Immature natural killer cell (primary cell): ENCODE data around the gene DYNC1H1. TPM values are rescaled to one million over a fixed set of nuclear protein-coding genes. Genes with fewer than 3 reads are reported as not detected.
"Not testable (repeated sequence)": the region's sequence is repeated elsewhere in the genome, so short reads cannot be mapped to it uniquely, and the experiment has no call there.

Experiments
- DNase-seq, 3 donors: peaks; one replicate each; pipeline ENCODE4 v3.0.0; 2022; ENCODE audit warnings: mixed read lengths in 1 of 3
- H3K27ac Mint-ChIP-seq, 6 donors: one replicate each; pipeline ENCODE4 v1.8.0; 2020; ENCODE audit warnings: mixed read lengths in 6 of 6, mild to moderate bottlenecking in 5 of 6, inconsistent platforms in 4 of 6, moderate library complexity in 3 of 6
- H3K27me3 Mint-ChIP-seq, 3 donors: one replicate each; pipeline ENCODE4 v1.8.0; 2020 to 2021; ENCODE audit warnings: low read depth in 3 of 3, mild to moderate bottlenecking in 3 of 3, mixed read lengths in 3 of 3, moderate library complexity in 3 of 3, inconsistent platforms in 1 of 3
- H3K36me3 Mint-ChIP-seq, 3 donors: one replicate each; pipeline ENCODE4 v1.8.0; 2020; ENCODE audit warnings: mixed read lengths in 3 of 3, inconsistent platforms in 2 of 3, mild to moderate bottlenecking in 2 of 3
- H3K4me1 Mint-ChIP-seq, 2 donors: one replicate each; pipeline ENCODE4 v1.8.0; 2020; ENCODE audit warnings: inconsistent platforms in 2 of 2, mild to moderate bottlenecking in 2 of 2, mixed read lengths in 2 of 2, moderate library complexity in 1 of 2
- H3K4me3 Mint-ChIP-seq, 5 donors: one replicate each; pipeline ENCODE4 v1.8.0; 2020; ENCODE audit warnings: mild to moderate bottlenecking in 5 of 5, mixed read lengths in 5 of 5, inconsistent platforms in 3 of 5, moderate library complexity in 3 of 5
- H3K9me3 Mint-ChIP-seq, 6 donors: one replicate each; pipeline ENCODE4 v1.8.0; 2020; ENCODE audit warnings: mild to moderate bottlenecking in 6 of 6, mixed read lengths in 6 of 6, inconsistent platforms in 4 of 6, moderate library complexity in 3 of 6
- polyA plus RNA-seq, 3 donors: library from polyadenylated mRNA; unstranded; fragments of 300-500 nt; fragmentation: Illumina TruSeq; gene quantifications; one replicate each; pipeline ENCODE4 v1.2.3, GENCODE V29; 2021

Gene DYNC1H1
- polyA plus RNA-seq, 3 donors from 2014 or later, result 15.7 to 78.5 (median 25.5) TPM

GRCh38 chr14:102063808-102064429 is 99.5 kb downstream of the DYNC1H1 start:
- H3K4me1 Mint-ChIP-seq, result peaks cover 0 to 6% of the 10 kb centered on the region in 2 donors
- no peaks in the 10 kb centered on the region for H3K27me3 Mint-ChIP-seq
- H3K9me3 Mint-ChIP-seq, result no peaks in the 10 kb centered on the region
- H3K27ac Mint-ChIP-seq, result no peak overlapping the region
- no peak overlapping the region for H3K4me3 Mint-ChIP-seq
- H3K36me3 Mint-ChIP-seq, result no peaks in the 10 kb centered on the region
- DNase-seq, result no peak

- H3K4me3 Mint-ChIP-seq, H3K27me3 Mint-ChIP-seq, H3K9me3 Mint-ChIP-seq, H3K4me1 Mint-ChIP-seq, H3K27ac Mint-ChIP-seq, H3K36me3 Mint-ChIP-seq, DNase-seq: not testable (repeated sequence)
These were observed 100.2 kb downstream of the DYNC1H1 start for GRCh38 chr14:102064590-102064989.

- no peak overlapping the region for H3K27ac Mint-ChIP-seq
- H3K4me3 Mint-ChIP-seq, result no peak overlapping the region
- no peaks in the 10 kb centered on the region for H3K36me3 Mint-ChIP-seq
- DNase-seq, result no peak
- H3K4me1 Mint-ChIP-seq, result peaks cover 1 to 9% of the 10 kb centered on the region in 2 donors
- no peaks in the 10 kb centered on the region for H3K27me3 Mint-ChIP-seq
- no peaks in the 10 kb centered on the region for H3K9me3 Mint-ChIP-seq
These were observed 101.7 kb downstream of the DYNC1H1 start for GRCh38 chr14:102066041-102066451.

DNA sequence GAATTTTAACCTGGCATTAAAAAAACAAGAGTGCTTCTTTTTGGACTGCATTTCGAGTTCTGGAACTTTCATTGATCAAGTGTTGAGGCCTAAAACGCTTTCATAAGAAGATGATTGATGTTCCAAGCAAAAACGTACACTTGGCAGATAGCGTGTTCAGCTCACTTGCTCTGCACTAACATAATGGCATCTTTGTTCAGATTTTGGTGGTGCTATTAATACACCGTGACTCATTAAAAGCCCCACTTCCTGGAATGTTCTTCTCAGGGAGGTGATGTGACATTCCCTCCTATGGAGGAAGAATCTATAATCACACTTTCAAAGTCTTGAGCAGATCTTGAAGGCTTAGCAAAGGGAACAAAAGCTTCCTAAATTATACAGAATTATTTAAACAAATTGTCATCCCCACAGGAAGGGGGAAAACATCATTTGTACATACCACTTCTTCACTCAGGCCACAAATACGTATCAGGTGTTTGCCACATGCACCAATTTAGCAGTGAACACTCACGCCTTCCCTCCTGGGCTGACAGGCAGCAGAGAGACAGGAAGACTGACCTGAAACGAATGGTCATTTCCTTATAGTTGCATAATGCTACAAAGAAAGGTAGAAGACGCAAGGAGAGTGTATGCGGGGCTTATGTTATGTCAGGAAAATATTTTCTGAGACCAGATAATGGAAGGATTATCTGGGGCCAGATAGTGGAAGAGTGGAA is 107.1 kb downstream of the DYNC1H1 start:
- H3K4me1 Mint-ChIP-seq, result peaks cover 12 to 19% of the 10 kb centered on the region in 2 donors
- H3K9me3 Mint-ChIP-seq, result no peaks in the 10 kb centered on the region
- no peaks in the 10 kb centered on the region for H3K27me3 Mint-ChIP-seq
- no peak for DNase-seq
- peak overlapping the region in 3 of 5 donors; percentile 6 to 40 (median 10) for H3K4me3 Mint-ChIP-seq
- H3K36me3 Mint-ChIP-seq, result no peaks in the 10 kb centered on the region
- peak overlapping the region in 5 of 6 donors; percentile 5 to 40 (median 17) for H3K27ac Mint-ChIP-seq

- peaks cover 12 to 19% of the 10 kb centered on the region in 2 donors for H3K4me1 Mint-ChIP-seq
- no peaks in the 10 kb centered on the region for H3K9me3 Mint-ChIP-seq
- peaks cover 0 to 8% (median 6%) of the 10 kb centered on the region in 3 donors for H3K36me3 Mint-ChIP-seq
- DNase-seq, result no peak
- H3K27me3 Mint-ChIP-seq, result peaks cover 0 to under 1% (median 0%) of the 10 kb centered on the region in 3 donors
- no peak overlapping the region for H3K27ac Mint-ChIP-seq
- H3K4me3 Mint-ChIP-seq, result no peak overlapping the region
These were observed 110.1 kb downstream of the DYNC1H1 start for GRCh38 chr14:102074415-102074964.

DNA sequence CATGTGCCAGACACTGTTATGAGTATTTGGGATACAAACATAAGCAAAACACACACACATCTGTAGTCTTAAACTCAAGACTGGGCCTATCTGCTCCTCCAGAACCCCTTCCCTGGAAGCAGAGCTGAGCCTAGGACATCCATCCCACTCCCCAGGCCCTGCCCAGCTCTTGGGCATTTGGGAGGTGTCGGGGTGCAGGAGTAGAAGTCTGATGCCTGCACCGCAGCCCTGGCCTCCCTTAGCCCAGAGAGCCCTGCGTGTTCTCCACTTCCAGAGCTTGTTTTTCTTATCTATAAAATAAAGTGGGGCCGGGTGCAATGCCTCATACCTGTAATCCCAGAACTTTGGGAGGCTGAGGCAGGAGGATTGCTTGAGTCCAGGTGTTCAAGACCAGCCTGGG is 110.8 kb downstream of the DYNC1H1 start:
- Mint-ChIP-seq H3K4me3 (no peak overlapping the region), H3K4me1 (peaks cover 14 to 17% of the 10 kb centered on the region in 2 donors), H3K27me3 (peaks cover 0 to 3% (median 0%) of the 10 kb centered on the region in 3 donors), H3K36me3 (peaks cover 2 to 14% (median 12%) of the 10 kb centered on the region in 3 donors), H3K27ac (no peak overlapping the region), H3K9me3 (no peaks in the 10 kb centered on the region)
- DNase-seq, result no peak

GRCh38 chr14:102077382-102077709 is 113.0 kb downstream of the DYNC1H1 start:
- DNase-seq, result no peak
- H3K4me1 Mint-ChIP-seq, result peaks cover 15 to 24% of the 10 kb centered on the region in 2 donors
- H3K9me3 Mint-ChIP-seq, result no peaks in the 10 kb centered on the region
- H3K27me3 Mint-ChIP-seq, result peaks cover 2 to 9% (median 2%) of the 10 kb centered on the region in 3 donors
- H3K36me3 Mint-ChIP-seq, result peaks cover 20 to 34% (median 26%) of the 10 kb centered on the region in 3 donors
- no peak overlapping the region for H3K27ac Mint-ChIP-seq
- H3K4me3 Mint-ChIP-seq, result no peak overlapping the region

DNA sequence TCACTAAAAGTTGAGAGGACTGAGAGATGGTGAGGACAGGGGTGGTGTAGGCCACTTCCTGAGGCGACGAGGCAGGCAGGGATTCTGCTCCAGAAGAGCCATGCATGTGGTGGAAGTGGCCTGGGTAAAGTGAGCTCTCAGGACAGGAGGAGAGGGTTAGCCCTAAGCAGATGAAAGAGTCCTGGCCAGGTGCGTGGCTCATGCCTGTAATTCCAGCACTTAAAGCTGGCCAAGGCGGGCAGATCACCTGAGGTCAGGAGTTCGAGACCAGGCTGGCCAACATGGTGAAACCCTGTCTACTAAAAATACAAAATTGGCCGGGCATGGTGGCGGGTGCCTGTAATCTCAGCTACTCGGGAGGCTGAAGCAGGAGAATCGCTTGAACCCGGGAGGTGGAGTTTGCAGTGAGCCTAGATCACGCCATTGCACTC is 114.0 kb downstream of the DYNC1H1 start:
- H3K27ac Mint-ChIP-seq, result peak overlapping the region in 5 of 6 donors; percentile 39 to 80 (median 57)

DNA sequence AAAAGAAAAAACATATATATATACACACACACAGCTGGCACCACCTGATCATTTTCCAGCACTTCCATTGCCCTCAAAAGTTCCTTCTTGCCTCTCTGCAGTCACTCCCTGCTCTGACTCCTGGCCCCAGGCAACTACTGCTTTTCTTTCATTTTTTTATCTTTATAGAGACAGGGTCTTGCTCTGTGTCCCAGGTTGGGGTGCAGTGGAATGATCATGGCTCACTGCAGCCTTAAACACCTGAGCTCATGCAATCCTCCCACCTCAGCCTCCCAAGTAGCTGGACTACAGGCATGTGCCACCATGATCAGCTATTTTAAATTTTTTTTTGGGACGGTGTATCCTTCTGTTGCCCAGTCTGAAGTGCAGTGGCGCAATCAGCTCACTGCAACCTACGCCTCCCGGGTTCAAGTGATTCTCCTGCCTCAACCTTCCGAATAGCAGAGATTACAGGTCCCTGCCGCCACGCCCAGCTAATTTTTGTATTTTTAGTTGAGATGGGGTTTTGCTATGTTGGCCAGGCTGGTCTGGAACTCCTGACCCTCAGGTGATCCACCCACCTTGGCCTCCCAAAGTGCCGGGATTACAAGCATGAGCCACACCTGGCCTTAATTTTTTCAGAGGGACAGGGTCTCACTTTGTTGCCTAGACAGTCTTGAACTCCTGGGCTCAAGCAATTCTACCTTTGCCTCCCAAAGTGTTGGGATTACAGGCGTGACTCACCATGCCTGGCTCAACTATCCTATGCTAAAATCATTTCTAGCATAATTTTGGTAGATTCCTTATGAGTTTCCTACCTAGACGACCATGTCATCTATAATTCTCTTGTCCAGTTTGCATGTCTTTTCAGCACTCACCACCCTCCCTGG is 114.7 kb downstream of the DYNC1H1 start:
- no peaks in the 10 kb centered on the region for H3K9me3 Mint-ChIP-seq
- peaks cover 2 to 16% (median 2%) of the 10 kb centered on the region in 3 donors for H3K27me3 Mint-ChIP-seq
- no peak overlapping the region for H3K4me3 Mint-ChIP-seq
- DNase-seq, result no peak
- H3K27ac Mint-ChIP-seq, result peak overlapping the region in 5 of 6 donors; percentile 13 to 95 (median 50)
- peaks cover 29 to 41% of the 10 kb centered on the region in 2 donors for H3K4me1 Mint-ChIP-seq
- H3K36me3 Mint-ChIP-seq, result peaks cover 31 to 48% (median 32%) of the 10 kb centered on the region in 3 donors

More for the DNA sequence above, 114.0 kb downstream of the DYNC1H1 start:
- peaks cover 27 to 41% (median 31%) of the 10 kb centered on the region in 3 donors for H3K36me3 Mint-ChIP-seq
- H3K4me3 Mint-ChIP-seq, H3K9me3 Mint-ChIP-seq, DNase-seq: not testable (repeated sequence)
- H3K4me1 Mint-ChIP-seq, result peaks cover 22 to 34% of the 10 kb centered on the region in 2 donors
- H3K27me3 Mint-ChIP-seq, result peaks cover 2 to 12% (median 2%) of the 10 kb centered on the region in 3 donors

DNA sequence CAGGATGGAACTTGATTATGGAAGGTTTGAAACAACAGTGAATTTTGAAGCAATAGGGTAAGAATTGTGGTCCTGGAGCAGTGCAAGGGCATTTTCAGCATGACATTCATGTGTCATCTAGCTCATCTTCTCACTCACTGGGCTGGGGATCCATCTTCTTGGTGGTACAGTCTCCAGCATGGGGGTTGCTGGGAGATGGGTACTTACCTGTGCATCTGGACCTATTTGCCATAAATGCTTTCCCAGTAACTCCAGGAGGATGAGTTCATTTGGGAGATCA is 115.3 kb downstream of the DYNC1H1 start:
- Mint-ChIP-seq H3K9me3 (no peaks in the 10 kb centered on the region), H3K27ac (peak overlapping the region in 4 of 6 donors; percentile 43 to 95 (median 59)), H3K4me1 (peaks cover 32 to 47% of the 10 kb centered on the region in 2 donors), H3K4me3 (no peak overlapping the region), H3K36me3 (peaks cover 33 to 54% (median 35%) of the 10 kb centered on the region in 3 donors), H3K27me3 (peaks cover 2 to 16% (median 3%) of the 10 kb centered on the region in 3 donors)
- no peak for DNase-seq

- peak overlapping the region in 4 of 6 donors; percentile 56 to 95 (median 73) for H3K27ac Mint-ChIP-seq
- H3K27me3 Mint-ChIP-seq, result peaks cover 2 to 18% (median 10%) of the 10 kb centered on the region in 3 donors
- H3K9me3 Mint-ChIP-seq, result no peaks in the 10 kb centered on the region
- DNase-seq, result no peak
- H3K4me1 Mint-ChIP-seq, result peaks cover 40 to 55% of the 10 kb centered on the region in 2 donors
- peaks cover 39 to 62% (median 41%) of the 10 kb centered on the region in 3 donors for H3K36me3 Mint-ChIP-seq
- H3K4me3 Mint-ChIP-seq, result no peak overlapping the region
These were observed 116.1 kb downstream of the DYNC1H1 start for GRCh38 chr14:102080183-102081080.

- Mint-ChIP-seq H3K4me1 (peaks cover 49 to 65% of the 10 kb centered on the region in 2 donors), H3K27ac (peak overlapping the region in 5 of 6 donors; percentile 21 to 95 (median 63)), H3K27me3 (peaks cover 6 to 28% (median 20%) of the 10 kb centered on the region in 3 donors), H3K4me3 (peak overlapping the region in 1 of 5 donors; percentile 28), H3K9me3 (no peaks in the 10 kb centered on the region), H3K36me3 (peaks cover 41 to 70% (median 48%) of the 10 kb centered on the region in 3 donors)
- no peak for DNase-seq
These were observed 117.1 kb downstream of the DYNC1H1 start for GRCh38 chr14:102081231-102082080.
